Gastroesophageal sphincter (tissue), 3 donors: ENCODE measurements around the gene CLIC3.

Source experiments
- EP300 ChIP-seq: sonication (generic); formaldehyde crosslinking; IDR thresholded peaks from one replicate; pipeline ENCODE4 v1.6.1; 2017; ENCODE audit warnings: antibody characterized with exemption, mild to moderate bottlenecking
- POLR2A ChIP-seq, 2 donors: fragments of 450-650 bp; IDR thresholded peaks; one replicate each; pipeline ENCODE4 v1.6.1; 2017; ENCODE audit warnings: antibody characterized with exemption in 2 of 2, mild to moderate bottlenecking in 2 of 2, moderate library complexity in 1 of 2
- POLR2AphosphoS5 ChIP-seq: sonication (generic); formaldehyde crosslinking; IDR thresholded peaks from one replicate; pipeline ENCODE4 v1.6.1; 2017; ENCODE audit warnings: antibody characterized with exemption
- TF ChIP-seq, protein P1 (sequence below), 4 experiments: fragments of 200-600 bp in 2 of 4; fragments of 450-650 bp in 2 of 4; sonication (generic) in 1 of 4; IDR thresholded peaks; one replicate each; pipeline ENCODE4 v1.5.1; 2017 to 2019; ENCODE audit warnings: antibody characterized with exemption in 4 of 4, mild to moderate bottlenecking in 2 of 4, moderate library complexity in 2 of 4

DNA sequence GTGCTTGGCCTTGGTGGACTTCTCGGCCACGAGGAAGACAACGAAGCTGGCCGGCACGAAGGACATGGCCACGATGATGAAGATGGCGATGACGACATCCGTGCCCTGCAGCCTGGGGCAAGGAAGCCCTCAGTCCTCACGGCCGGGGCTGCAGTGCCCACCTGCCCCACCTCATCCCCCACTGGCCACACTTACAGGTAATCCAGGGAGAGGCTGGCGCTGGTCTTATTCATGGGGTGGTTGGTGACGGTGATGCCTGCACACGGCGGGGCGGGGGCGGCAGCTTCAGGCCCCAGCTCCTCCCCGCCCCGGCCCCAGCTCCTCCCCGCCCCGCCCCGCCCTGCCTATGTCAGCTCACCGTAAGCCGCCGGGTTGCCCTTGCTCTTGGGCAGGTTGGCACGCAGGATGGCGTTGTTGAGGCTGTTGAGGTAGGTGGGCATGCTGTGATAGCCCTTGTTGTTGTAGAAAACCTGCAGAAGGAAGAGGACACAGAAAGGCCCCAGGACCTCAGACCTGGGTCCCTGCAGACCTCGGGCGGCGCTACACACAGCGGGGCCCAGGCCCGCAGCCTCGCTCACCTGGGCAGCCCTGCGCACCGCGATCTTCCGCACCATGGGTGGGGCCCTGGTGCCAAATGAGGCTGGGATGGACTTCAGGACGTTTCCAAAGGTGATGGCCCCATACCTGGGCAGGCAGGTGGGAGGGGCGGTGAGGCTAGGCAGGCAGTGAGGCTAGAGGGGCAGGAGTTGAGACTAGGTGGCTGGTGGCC lies 15.7 kb upstream of the CLIC3 start:
- TF ChIP-seq, protein P1, sequence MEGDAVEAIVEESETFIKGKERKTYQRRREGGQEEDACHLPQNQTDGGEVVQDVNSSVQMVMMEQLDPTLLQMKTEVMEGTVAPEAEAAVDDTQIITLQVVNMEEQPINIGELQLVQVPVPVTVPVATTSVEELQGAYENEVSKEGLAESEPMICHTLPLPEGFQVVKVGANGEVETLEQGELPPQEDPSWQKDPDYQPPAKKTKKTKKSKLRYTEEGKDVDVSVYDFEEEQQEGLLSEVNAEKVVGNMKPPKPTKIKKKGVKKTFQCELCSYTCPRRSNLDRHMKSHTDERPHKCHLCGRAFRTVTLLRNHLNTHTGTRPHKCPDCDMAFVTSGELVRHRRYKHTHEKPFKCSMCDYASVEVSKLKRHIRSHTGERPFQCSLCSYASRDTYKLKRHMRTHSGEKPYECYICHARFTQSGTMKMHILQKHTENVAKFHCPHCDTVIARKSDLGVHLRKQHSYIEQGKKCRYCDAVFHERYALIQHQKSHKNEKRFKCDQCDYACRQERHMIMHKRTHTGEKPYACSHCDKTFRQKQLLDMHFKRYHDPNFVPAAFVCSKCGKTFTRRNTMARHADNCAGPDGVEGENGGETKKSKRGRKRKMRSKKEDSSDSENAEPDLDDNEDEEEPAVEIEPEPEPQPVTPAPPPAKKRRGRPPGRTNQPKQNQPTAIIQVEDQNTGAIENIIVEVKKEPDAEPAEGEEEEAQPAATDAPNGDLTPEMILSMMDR (IDR thresholded peaks at IDR 0.05), result no peak
- TF ChIP-seq POLR2AphosphoS5, result no peak
- TF ChIP-seq POLR2A (IDR thresholded peaks at IDR 0.05), result no peak
- TF ChIP-seq EP300, result no peak
